Trophoblast cell (in vitro differentiated cells and primary cell): ENCODE data around the gene GALK2.
"Not testable (repeated sequence)": the region's sequence is repeated elsewhere in the genome, so short reads cannot be mapped to it uniquely, and the experiment has no call there.

Experiments
- DNase-seq, 2 donors: peaks; one replicate each; pipeline ENCODE4 v3.0.0-alpha.2; 2016
- H2AFZ ChIP-seq: 2 replicates; pipeline ENCODE4 v1.6.1; 2013; ENCODE audit warnings: low read length, moderate library complexity, mild to moderate bottlenecking; ENCODE audit not compliant: insufficient read depth, poor library complexity
- H2AK5ac ChIP-seq: 2 replicates; pipeline ENCODE4 v1.6.1; 2013; ENCODE audit warnings: mild to moderate bottlenecking, low read length
- H2BK120ac ChIP-seq: 2 replicates; pipeline ENCODE4 v1.6.1; 2013; ENCODE audit warnings: low read length, mild to moderate bottlenecking, moderate library complexity; ENCODE audit not compliant: insufficient read depth, poor library complexity
- H2BK12ac ChIP-seq: 2 replicates; pipeline ENCODE4 v1.6.1; 2013; ENCODE audit warnings: mild to moderate bottlenecking, low read length, moderate library complexity
- H2BK5ac ChIP-seq: 2 replicates; pipeline ENCODE4 v1.6.1; 2013; ENCODE audit warnings: low read length, low read depth, moderate library complexity, mild to moderate bottlenecking; ENCODE audit not compliant: poor library complexity
- H3K14ac ChIP-seq: 2 replicates; pipeline ENCODE4 v1.6.1; 2013; ENCODE audit warnings: mild to moderate bottlenecking, low read length
- H3K18ac ChIP-seq: 2 replicates; pipeline ENCODE4 v1.6.1; 2013; ENCODE audit warnings: mild to moderate bottlenecking, low read length
- H3K23ac ChIP-seq: 2 replicates; pipeline ENCODE4 v1.6.1; 2013; ENCODE audit warnings: low read length
- H3K27ac ChIP-seq: 2 replicates; pipeline ENCODE4 v1.5.1; 2013; ENCODE audit warnings: low read depth, mild to moderate bottlenecking, inconsistent platforms, low read length, moderate library complexity
- H3K27me3 ChIP-seq: 2 replicates; pipeline ENCODE4 v1.6.1; 2013; ENCODE audit warnings: inconsistent platforms, mild to moderate bottlenecking, low read length, moderate library complexity; ENCODE audit not compliant: insufficient read depth
- H3K36me3 ChIP-seq, 2 experiments: 1 replicate in 1 of 2; 2 replicates in 1 of 2; pipeline ENCODE4 v1.6.1; 2013; ENCODE audit warnings: low read length in 2 of 2, mild to moderate bottlenecking in 2 of 2, moderate library complexity in 1 of 2; ENCODE audit not compliant: insufficient read depth in 2 of 2, control insufficient read depth in 1 of 2
- H3K4ac ChIP-seq: 2 replicates; pipeline ENCODE4 v1.6.1; 2013; ENCODE audit warnings: low read depth, mild to moderate bottlenecking, low read length, moderate library complexity
- H3K4me1 ChIP-seq, 2 experiments: 1 replicate in 1 of 2; 2 replicates in 1 of 2; pipeline ENCODE4 v1.6.1; 2013; ENCODE audit warnings: low read length in 2 of 2, mild to moderate bottlenecking in 2 of 2, moderate library complexity in 1 of 2; ENCODE audit not compliant: insufficient read depth in 2 of 2, control insufficient read depth in 1 of 2
- H3K4me2 ChIP-seq: 2 replicates; pipeline ENCODE4 v1.6.1; 2013; ENCODE audit warnings: inconsistent platforms, mild to moderate bottlenecking, low read length, moderate library complexity
- H3K4me3 ChIP-seq: 2 replicates; pipeline ENCODE4 v1.5.1; 2013; ENCODE audit warnings: mild to moderate bottlenecking, low read depth, low read length, inconsistent platforms
- H3K79me1 ChIP-seq: one replicate; pipeline ENCODE4 v1.6.1; 2013; ENCODE audit warnings: low read length
- H3K79me2 ChIP-seq: 2 replicates; pipeline ENCODE4 v1.6.1; 2013; ENCODE audit warnings: low read length, mild to moderate bottlenecking; ENCODE audit not compliant: control insufficient read depth, insufficient read depth, poor library complexity
- H3K9ac ChIP-seq: 2 replicates; pipeline ENCODE4 v1.6.1; 2013; ENCODE audit warnings: mild to moderate bottlenecking, low read length
- H3K9me3 ChIP-seq: 2 replicates; pipeline ENCODE4 v1.6.1; 2013; ENCODE audit warnings: low read depth, mild to moderate bottlenecking, control low read depth, inconsistent platforms, low read length; ENCODE audit not compliant: insufficient read depth
- H4K12ac ChIP-seq: 2 replicates; pipeline ENCODE4 v1.6.1; 2013; ENCODE audit warnings: low read depth, mild to moderate bottlenecking, low read length, moderate library complexity
- H4K8ac ChIP-seq: 2 replicates; pipeline ENCODE4 v1.6.1; 2013; ENCODE audit warnings: low read depth, mild to moderate bottlenecking, low read length, moderate library complexity
- H4K91ac ChIP-seq: one replicate; pipeline ENCODE4 v1.6.1; 2013; ENCODE audit warnings: low read depth, mild to moderate bottlenecking, low read length, moderate library complexity
- WGBS: extraction: QIAGEN DNeasy Blood & Tissue Kit; methylation state at CpG from one replicate; pipeline ENCODE4 v1.1.7; 2013; ENCODE audit warnings: missing lambda C conversion rate; ENCODE audit not compliant: insufficient read length, insufficient coverage; ENCODE audit errors: extremely low coverage; 5-methylcytosine and 5-hydroxymethylcytosine counted together

GALK2 gene

GRCh38 chr15:49183741-49184140, 13.7 kb downstream of the GALK2 start:
- DNase-seq, H3K18ac ChIP-seq, H3K27ac ChIP-seq, H3K36me3 ChIP-seq, H3K9me3 ChIP-seq, H2AFZ ChIP-seq, H3K4me2 ChIP-seq, H3K9ac ChIP-seq, H3K4ac ChIP-seq, H3K14ac ChIP-seq, H2AK5ac ChIP-seq, H3K79me1 ChIP-seq, H2BK5ac ChIP-seq, H3K4me1 ChIP-seq, H3K4me3 ChIP-seq, H3K27me3 ChIP-seq, H4K8ac ChIP-seq, H3K23ac ChIP-seq, H4K12ac ChIP-seq, H3K79me2 ChIP-seq, H2BK12ac ChIP-seq, H4K91ac ChIP-seq, H2BK120ac ChIP-seq: not testable (repeated sequence)
- WGBS = no CpG with 5 or more reads among the region's 3 CpGs

GRCh38 chr15:49185473-49185872, 15.4 kb downstream of the GALK2 start:
- H3K79me2 ChIP-seq = no peaks in the 10 kb centered on the region
- H3K27ac ChIP-seq = no peak overlapping the region
- WGBS = no CpG with 5 or more reads among the region's 1 CpG
- H2AK5ac ChIP-seq = no peak overlapping the region
- H3K18ac ChIP-seq = no peak overlapping the region
- no peak overlapping the region for H2BK5ac ChIP-seq
- H3K4me2 ChIP-seq = no peak overlapping the region
- no peak overlapping the region for H3K23ac ChIP-seq
- H4K12ac ChIP-seq = no peak overlapping the region
- no peak overlapping the region for H3K9ac ChIP-seq
- H2BK12ac ChIP-seq = no peak overlapping the region
- no peak overlapping the region for H2AFZ ChIP-seq
- H4K91ac ChIP-seq = no peak overlapping the region
- H2BK120ac ChIP-seq = no peak overlapping the region
- H3K27me3 ChIP-seq = no peaks in the 10 kb centered on the region
- no peaks in the 10 kb centered on the region for H3K36me3 ChIP-seq
- no peak overlapping the region for H3K14ac ChIP-seq
- no peak overlapping the region for H4K8ac ChIP-seq
- DNase-seq = no peak
- no peak overlapping the region for H3K4me3 ChIP-seq
- no peak overlapping the region for H3K4ac ChIP-seq
- no peaks in the 10 kb centered on the region for H3K9me3 ChIP-seq
- no peaks in the 10 kb centered on the region for H3K4me1 ChIP-seq
- no peaks in the 10 kb centered on the region for H3K79me1 ChIP-seq

GRCh38 chr15:49187549-49188245, 17.6 kb downstream of the GALK2 start:
- no peak overlapping the region for H3K4me3 ChIP-seq
- no peaks in the 10 kb centered on the region for H3K79me1 ChIP-seq
- H3K9ac ChIP-seq = no peak overlapping the region
- no peak overlapping the region for H2AFZ ChIP-seq
- H3K14ac ChIP-seq = no peak overlapping the region
- H4K12ac ChIP-seq = no peak overlapping the region
- no peak overlapping the region for H4K8ac ChIP-seq
- H3K4ac ChIP-seq = no peak overlapping the region
- no peak overlapping the region for H2BK120ac ChIP-seq
- H3K4me2 ChIP-seq = no peak overlapping the region
- H3K23ac ChIP-seq = no peak overlapping the region
- H2BK12ac ChIP-seq = no peak overlapping the region
- no peak overlapping the region for H3K27ac ChIP-seq
- H3K4me1 ChIP-seq = no peaks in the 10 kb centered on the region
- DNase-seq = no peak
- no peak overlapping the region for H4K91ac ChIP-seq
- no peak overlapping the region for H2AK5ac ChIP-seq
- H3K27me3 ChIP-seq = no peaks in the 10 kb centered on the region
- WGBS = no CpG with 5 or more reads among the region's 2 CpGs
- no peaks in the 10 kb centered on the region for H3K79me2 ChIP-seq
- no peaks in the 10 kb centered on the region for H3K9me3 ChIP-seq
- H2BK5ac ChIP-seq = no peak overlapping the region
- H3K18ac ChIP-seq = no peak overlapping the region
- H3K36me3 ChIP-seq = no peaks in the 10 kb centered on the region

- H3K4me2 ChIP-seq = no peak overlapping the region
- H3K4ac ChIP-seq = no peak overlapping the region
- no peak overlapping the region for H4K8ac ChIP-seq
- H3K18ac ChIP-seq = no peak overlapping the region
- no peak overlapping the region for H2AK5ac ChIP-seq
- H3K9me3 ChIP-seq = no peaks in the 10 kb centered on the region
- H3K27me3 ChIP-seq = no peaks in the 10 kb centered on the region
- no peak overlapping the region for H2BK120ac ChIP-seq
- H3K14ac ChIP-seq = no peak overlapping the region
- WGBS = no CpG with 5 or more reads among the region's 2 CpGs
- H3K36me3 ChIP-seq = no peaks in the 10 kb centered on the region
- no peak overlapping the region for H2BK12ac ChIP-seq
- no peak overlapping the region for H3K27ac ChIP-seq
- H2BK5ac ChIP-seq = no peak overlapping the region
- no peak overlapping the region for H4K91ac ChIP-seq
- no peak for DNase-seq
- H3K79me2 ChIP-seq = no peaks in the 10 kb centered on the region
- no peak overlapping the region for H3K23ac ChIP-seq
- no peak overlapping the region for H3K4me3 ChIP-seq
- no peaks in the 10 kb centered on the region for H3K79me1 ChIP-seq
- H3K9ac ChIP-seq = no peak overlapping the region
- no peaks in the 10 kb centered on the region for H3K4me1 ChIP-seq
- H4K12ac ChIP-seq = no peak overlapping the region
- no peak overlapping the region for H2AFZ ChIP-seq
Measured at GRCh38 chr15:49188933-49189332, 18.9 kb downstream of the GALK2 start.
